Measurements from ENCODE around the gene PIMREG.

The PIMREG gene

GRCh38 chr17:6487251-6488007, 43.2 kb downstream of the PIMREG start:
- CTCF ChIA-PET = no interaction called here
- Mint-ChIP-seq H3K9me3 (no peaks in the 10 kb centered on the region), H3K27ac (no peak overlapping the region)

GRCh38 chr17:6488008-6488539, 43.8 kb downstream of the PIMREG start:
- Mint-ChIP-seq H3K4me3 (no peak overlapping the region), H3K27me3 (peaks cover 24% of the 10 kb centered on the region), H3K4me1 (no peaks in the 10 kb centered on the region), H3K27ac (no peak overlapping the region), H3K36me3 (no peaks in the 10 kb centered on the region), H3K9me3 (no peaks in the 10 kb centered on the region)
- CTCF ChIA-PET = interaction anchor here (1.5 kb wide), 1 partner anchor 15 kb away, joined by 5 read pairs; no protein-coding TSS in a partner anchor
- DNase-seq = no peak

More at GRCh38 chr17:6487251-6488007, 43.2 kb downstream of the PIMREG start:
- Mint-ChIP-seq H3K27me3 (peaks cover 24% of the 10 kb centered on the region), H3K36me3 (no peaks in the 10 kb centered on the region), H3K4me3 (no peak overlapping the region), H3K4me1 (no peaks in the 10 kb centered on the region)
- no peak for DNase-seq

GRCh38 chr17:6489016-6489550, 44.8 kb downstream of the PIMREG start:
- Mint-ChIP-seq H3K4me1 (no peaks in the 10 kb centered on the region), H3K4me3 (no peak overlapping the region), H3K27ac (no peak overlapping the region), H3K36me3 (no peaks in the 10 kb centered on the region), H3K9me3 (no peaks in the 10 kb centered on the region), H3K27me3 (peaks cover 27% of the 10 kb centered on the region)
- CTCF ChIA-PET = interaction anchor here (1.5 kb wide), 1 partner anchor 16 kb away, joined by 5 read pairs; no protein-coding TSS in a partner anchor
- no peak for DNase-seq

- DNase-seq = peak; percentile 4
- Mint-ChIP-seq H3K27me3 (peaks cover 24% of the 10 kb centered on the region), H3K4me3 (no peak overlapping the region), H3K27ac (no peak overlapping the region), H3K36me3 (no peaks in the 10 kb centered on the region), H3K9me3 (no peaks in the 10 kb centered on the region), H3K4me1 (peaks cover 10% of the 10 kb centered on the region)
- CTCF ChIA-PET = interaction anchor here (0.7 to 1.4 kb wide), 2 partner anchors 18 to 168 kb away, joined by 3 to 5 read pairs; no protein-coding TSS in a partner anchor
Observed at GRCh38 chr17:6491071-6491700, 46.9 kb downstream of the PIMREG start.

- H3K27me3 Mint-ChIP-seq = peaks cover 33% of the 10 kb centered on the region
- H3K9me3 Mint-ChIP-seq = no peaks in the 10 kb centered on the region
- no peak for DNase-seq
- peaks cover 16% of the 10 kb centered on the region for H3K4me1 Mint-ChIP-seq
- CTCF ChIA-PET = no interaction called here
- H3K36me3 Mint-ChIP-seq = no peaks in the 10 kb centered on the region
- H3K4me3 Mint-ChIP-seq = no peak overlapping the region
- H3K27ac Mint-ChIP-seq = no peak overlapping the region
Observed at GRCh38 chr17:6492892-6493674, 48.8 kb downstream of the PIMREG start.

GRCh38 chr17:6494239-6494941, 50.1 kb downstream of the PIMREG start:
- peaks cover 40% of the 10 kb centered on the region for H3K27me3 Mint-ChIP-seq
- CTCF ChIA-PET = no interaction called here

GRCh38 chr17:6495450-6496115, 51.3 kb downstream of the PIMREG start:
- Mint-ChIP-seq H3K27me3 (peaks cover 36% of the 10 kb centered on the region), H3K4me3 (no peak overlapping the region), H3K4me1 (peaks cover 16% of the 10 kb centered on the region), H3K36me3 (no peaks in the 10 kb centered on the region), H3K27ac (no peak overlapping the region), H3K9me3 (no peaks in the 10 kb centered on the region)
- no peak for DNase-seq
- CTCF ChIA-PET = interaction anchor here (0.6 to 0.8 kb wide), 2 partner anchors 22 to 1012 kb away, joined by 3 read pairs; no protein-coding TSS in a partner anchor

More at GRCh38 chr17:6494239-6494941, 50.1 kb downstream of the PIMREG start:
- H3K4me3 Mint-ChIP-seq = no peak overlapping the region
- no peaks in the 10 kb centered on the region for H3K36me3 Mint-ChIP-seq
- H3K9me3 Mint-ChIP-seq = no peaks in the 10 kb centered on the region
- no peak overlapping the region for H3K27ac Mint-ChIP-seq
- H3K4me1 Mint-ChIP-seq = peaks cover 16% of the 10 kb centered on the region
- DNase-seq = no peak

- Mint-ChIP-seq H3K9me3 (no peaks in the 10 kb centered on the region), H3K27me3 (peaks cover 36% of the 10 kb centered on the region), H3K4me1 (peaks cover 16% of the 10 kb centered on the region), H3K4me3 (no peak overlapping the region), H3K27ac (no peak overlapping the region), H3K36me3 (no peaks in the 10 kb centered on the region)
- CTCF ChIA-PET = interaction anchor here (0.6 to 0.8 kb wide), 2 partner anchors 23 to 1011 kb away, joined by 3 read pairs; no protein-coding TSS in a partner anchor
- DNase-seq = peak; percentile 36
Observed at GRCh38 chr17:6496116-6496481, 51.8 kb downstream of the PIMREG start.

GRCh38 chr17:6496640-6497441, 52.6 kb downstream of the PIMREG start:
- Mint-ChIP-seq H3K36me3 (no peaks in the 10 kb centered on the region), H3K4me1 (peaks cover 16% of the 10 kb centered on the region), H3K27me3 (peaks cover 42% of the 10 kb centered on the region), H3K4me3 (no peak overlapping the region), H3K27ac (no peak overlapping the region), H3K9me3 (no peaks in the 10 kb centered on the region)
- CTCF ChIA-PET = interaction anchor here (1.6 kb wide), 1 partner anchor 24 kb away, joined by 3 read pairs; no protein-coding TSS in a partner anchor
- no peak for DNase-seq

GRCh38 chr17:6497496-6498221, 53.4 kb downstream of the PIMREG start:
- Mint-ChIP-seq H3K4me1 (peaks cover 16% of the 10 kb centered on the region), H3K27ac (no peak overlapping the region), H3K9me3 (no peaks in the 10 kb centered on the region), H3K4me3 (no peak overlapping the region), H3K36me3 (no peaks in the 10 kb centered on the region), H3K27me3 (peaks cover 42% of the 10 kb centered on the region)
- CTCF ChIA-PET = interaction anchor here (1.6 kb wide), 1 partner anchor 25 kb away, joined by 3 read pairs; no protein-coding TSS in a partner anchor
- DNase-seq = no peak

GRCh38 chr17:6498356-6498755, 54.1 kb downstream of the PIMREG start:
- no peak overlapping the region for H3K4me3 Mint-ChIP-seq
- CTCF ChIA-PET = interaction anchor here (1.6 kb wide), 1 partner anchor 26 kb away, joined by 3 read pairs; no protein-coding TSS in a partner anchor

More at GRCh38 chr17:6498356-6498755, 54.1 kb downstream of the PIMREG start:
- Mint-ChIP-seq H3K36me3 (no peaks in the 10 kb centered on the region), H3K9me3 (no peaks in the 10 kb centered on the region), H3K27ac (no peak overlapping the region), H3K27me3 (peaks cover 42% of the 10 kb centered on the region), H3K4me1 (peaks cover 16% of the 10 kb centered on the region)
- DNase-seq = no peak

All from activated naive CD4-positive, alpha-beta T cell treated with anti-CD3 and anti-CD28 coated beads, Interleukin-2, amount 10 ng/mL, durations not matched to agents 7 days and 5 days (primary cell).